ENCODE results near the gene C6orf136.
"Not testable (repeated sequence)": the region's sequence is repeated elsewhere in the genome, so short reads cannot be mapped to it uniquely, and the experiment has no call there.

The C6orf136 gene

GRCh38 chr6:30646450-30647241, at the start of gene C6orf136:
Gene C6orf136, plus strand, starts transcription at chr6:30647133. Its CDS starts 99 bp downstream, at chr6:30647232.
- peaks cover 12% of the 10 kb centered on the region for H3K4me1 ChIP-seq (ENCODE audit: control insufficient read depth, insufficient read depth, low read length)
- H3K4me3 ChIP-seq (ENCODE audit: low read depth, low read length) = peak within 1 kb of the TSS; percentile 99
- no peaks in the 10 kb centered on the region for H3K27me3 ChIP-seq (ENCODE audit: control insufficient read depth, insufficient read depth, low read length)
- peak within 1 kb of the TSS; percentile 95 for H3K27ac ChIP-seq (ENCODE audit: low read depth, low read length)
- peak within 1 kb of the TSS; percentile 96 for H3K9ac ChIP-seq (ENCODE audit: low read length)
- no peaks in the 10 kb centered on the region for H3K9me3 ChIP-seq (ENCODE audit: control insufficient read depth, insufficient read depth, low read depth, low read length)
- peaks cover 57% of the 10 kb centered on the region for H3K36me3 ChIP-seq (ENCODE audit: control insufficient read depth, insufficient read depth, low read length)

DNA sequence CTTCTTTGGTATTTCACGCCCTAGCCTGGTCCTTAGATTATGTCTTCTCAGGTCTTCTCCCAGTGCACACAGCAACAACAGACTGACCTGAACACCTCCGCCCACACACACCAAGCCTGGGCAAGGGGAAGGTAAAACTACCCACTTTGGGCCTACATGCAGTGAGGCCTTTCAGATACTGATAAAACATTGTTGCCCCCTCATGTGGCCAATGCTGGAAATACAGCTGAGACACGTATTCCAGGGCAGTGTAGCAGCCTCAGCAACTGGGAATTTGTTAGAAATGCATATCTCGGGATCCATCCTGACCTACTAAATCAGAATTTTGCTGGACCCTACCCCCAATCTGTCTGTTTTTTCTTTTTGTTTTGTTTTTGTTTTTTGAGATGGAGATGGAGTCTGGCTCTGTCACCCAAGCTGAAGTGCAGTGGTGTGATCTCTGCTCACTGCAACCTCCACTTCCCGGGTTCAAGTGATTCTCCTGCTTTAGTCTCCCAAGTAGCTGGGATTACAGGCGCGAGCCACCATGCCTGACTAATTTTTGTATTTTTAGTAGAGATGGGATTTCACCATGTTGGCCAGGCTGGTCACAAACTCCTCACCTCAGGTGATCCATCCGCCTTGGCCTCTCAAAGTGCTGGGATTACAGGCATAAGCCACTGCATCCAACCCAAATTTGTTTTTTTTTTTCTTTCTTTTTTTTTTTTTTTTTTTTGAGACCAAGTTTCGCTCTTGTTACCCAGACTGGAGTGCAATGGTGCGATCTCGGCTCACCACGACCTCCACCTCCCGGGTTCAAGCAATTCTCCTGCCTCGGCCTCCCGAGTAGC, 49.4 kb upstream of the C6orf136 start:
- H3K9me3 ChIP-seq (ENCODE audit: control insufficient read depth, insufficient read depth, low read depth, low read length); H3K27me3 ChIP-seq (ENCODE audit: control insufficient read depth, insufficient read depth, low read length); H3K4me1 ChIP-seq (ENCODE audit: control insufficient read depth, insufficient read depth, low read length); H3K4me3 ChIP-seq (ENCODE audit: low read depth, low read length); H3K9ac ChIP-seq (ENCODE audit: low read length); H3K27ac ChIP-seq (ENCODE audit: low read depth, low read length): not testable (repeated sequence)
- H3K36me3 ChIP-seq (ENCODE audit: control insufficient read depth, insufficient read depth, low read length) = peaks cover 54% of the 10 kb centered on the region

GRCh38 chr6:30598912-30599624, 47.9 kb upstream of the C6orf136 start:
- no peak overlapping the region for H3K4me3 ChIP-seq (ENCODE audit: low read depth, low read length)
- H3K27ac ChIP-seq (ENCODE audit: low read depth, low read length) = no peak overlapping the region
- H3K36me3 ChIP-seq (ENCODE audit: control insufficient read depth, insufficient read depth, low read length) = peaks cover 56% of the 10 kb centered on the region
- H3K9me3 ChIP-seq (ENCODE audit: control insufficient read depth, insufficient read depth, low read depth, low read length) = no peaks in the 10 kb centered on the region
- H3K9ac ChIP-seq (ENCODE audit: low read length) = no peak overlapping the region
- no peaks in the 10 kb centered on the region for H3K27me3 ChIP-seq (ENCODE audit: control insufficient read depth, insufficient read depth, low read length)
- no peaks in the 10 kb centered on the region for H3K4me1 ChIP-seq (ENCODE audit: control insufficient read depth, insufficient read depth, low read length)

- no peaks in the 10 kb centered on the region for H3K9me3 ChIP-seq (ENCODE audit: control insufficient read depth, insufficient read depth, low read depth, low read length)
- peaks cover 56% of the 10 kb centered on the region for H3K36me3 ChIP-seq (ENCODE audit: control insufficient read depth, insufficient read depth, low read length)
- H3K9ac ChIP-seq (ENCODE audit: low read length) = no peak overlapping the region
- no peak overlapping the region for H3K27ac ChIP-seq (ENCODE audit: low read depth, low read length)
- no peak overlapping the region for H3K4me3 ChIP-seq (ENCODE audit: low read depth, low read length)
- no peaks in the 10 kb centered on the region for H3K4me1 ChIP-seq (ENCODE audit: control insufficient read depth, insufficient read depth, low read length)
- no peaks in the 10 kb centered on the region for H3K27me3 ChIP-seq (ENCODE audit: control insufficient read depth, insufficient read depth, low read length)
Observed at GRCh38 chr6:30599625-30600324, 47.2 kb upstream of the C6orf136 start.

- no peak overlapping the region for H3K27ac ChIP-seq (ENCODE audit: low read depth, low read length)
- no peaks in the 10 kb centered on the region for H3K9me3 ChIP-seq (ENCODE audit: control insufficient read depth, insufficient read depth, low read depth, low read length)
- H3K27me3 ChIP-seq (ENCODE audit: control insufficient read depth, insufficient read depth, low read length) = no peaks in the 10 kb centered on the region
- no peak overlapping the region for H3K4me3 ChIP-seq (ENCODE audit: low read depth, low read length)
- H3K4me1 ChIP-seq (ENCODE audit: control insufficient read depth, insufficient read depth, low read length) = no peaks in the 10 kb centered on the region
- H3K36me3 ChIP-seq (ENCODE audit: control insufficient read depth, insufficient read depth, low read length) = peaks cover 61% of the 10 kb centered on the region
- no peak overlapping the region for H3K9ac ChIP-seq (ENCODE audit: low read length)
Observed at GRCh38 chr6:30600451-30600961, 46.4 kb upstream of the C6orf136 start.

DNA sequence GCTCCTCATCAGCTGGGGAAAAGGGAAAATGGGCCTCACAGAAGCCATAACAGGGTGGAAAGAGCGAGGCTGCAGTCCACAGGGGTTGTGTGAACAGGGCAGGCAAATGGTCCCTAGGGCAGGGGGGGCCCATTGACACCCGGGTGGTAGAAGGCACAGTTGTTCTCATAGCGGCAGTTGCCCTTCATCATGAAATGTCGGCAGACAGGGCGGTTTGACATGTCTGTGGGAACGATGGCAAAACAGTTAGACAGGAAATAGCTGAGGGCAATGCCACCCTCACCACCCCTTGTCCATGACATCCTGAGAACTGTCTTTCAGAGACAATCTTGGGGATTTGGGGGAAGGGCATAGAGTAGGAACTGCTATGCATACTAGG, 45.5 kb upstream of the C6orf136 start:
- Histone ChIP-seq H3K27ac (ENCODE audit: low read depth, low read length) (no peak overlapping the region), H3K27me3 (ENCODE audit: control insufficient read depth, insufficient read depth, low read length) (no peaks in the 10 kb centered on the region), H3K4me1 (ENCODE audit: control insufficient read depth, insufficient read depth, low read length) (no peaks in the 10 kb centered on the region), H3K9ac (ENCODE audit: low read length) (no peak overlapping the region), H3K36me3 (ENCODE audit: control insufficient read depth, insufficient read depth, low read length) (peaks cover 69% of the 10 kb centered on the region), H3K9me3 (ENCODE audit: control insufficient read depth, insufficient read depth, low read depth, low read length) (no peaks in the 10 kb centered on the region), H3K4me3 (ENCODE audit: low read depth, low read length) (no peak overlapping the region)

DNA sequence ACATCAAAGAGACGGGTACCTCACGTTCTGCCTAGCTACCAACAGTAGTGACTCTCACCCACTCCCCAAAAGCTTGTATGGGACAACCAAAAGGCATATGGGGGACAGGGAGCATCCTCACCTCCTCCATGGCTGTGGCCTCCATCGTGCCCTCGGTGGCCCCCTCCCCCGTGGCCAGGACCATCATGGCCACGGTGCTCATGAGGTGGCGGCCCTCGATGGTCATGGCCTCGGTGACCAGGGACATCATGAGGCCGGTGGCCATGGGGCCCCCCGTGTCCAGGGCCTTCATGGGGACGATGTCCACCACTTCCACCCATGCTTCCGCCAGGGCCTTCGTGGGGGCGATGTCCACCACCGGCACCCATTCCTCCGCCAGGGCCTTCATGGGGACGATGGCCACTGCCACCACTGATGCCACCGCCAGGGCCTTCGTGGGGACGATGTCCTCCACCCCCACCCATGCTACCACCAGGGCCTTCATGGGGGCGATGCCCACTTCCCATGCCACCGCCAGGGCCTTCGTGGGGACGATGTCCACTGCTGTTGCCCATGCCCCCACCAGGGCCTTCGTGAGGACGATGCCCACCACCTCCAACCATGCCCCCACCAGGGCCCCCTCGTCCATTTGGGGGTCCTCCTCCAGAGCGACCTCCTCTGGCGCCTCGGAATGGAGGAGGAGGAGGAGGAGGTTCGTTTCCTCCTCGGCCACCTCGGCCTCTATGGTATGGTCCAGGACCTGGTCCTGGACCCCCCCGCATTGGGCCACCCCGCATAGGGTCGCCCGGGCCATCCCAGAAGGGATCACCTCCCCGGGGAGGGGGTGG, 44.9 kb upstream of the C6orf136 start:
- no peak overlapping the region for H3K27ac ChIP-seq (ENCODE audit: low read depth, low read length)
- H3K9me3 ChIP-seq (ENCODE audit: control insufficient read depth, insufficient read depth, low read depth, low read length) = no peaks in the 10 kb centered on the region
- H3K9ac ChIP-seq (ENCODE audit: low read length) = no peak overlapping the region
- no peak overlapping the region for H3K4me3 ChIP-seq (ENCODE audit: low read depth, low read length)
- H3K27me3 ChIP-seq (ENCODE audit: control insufficient read depth, insufficient read depth, low read length) = no peaks in the 10 kb centered on the region
- peaks cover 75% of the 10 kb centered on the region for H3K36me3 ChIP-seq (ENCODE audit: control insufficient read depth, insufficient read depth, low read length)
- no peaks in the 10 kb centered on the region for H3K4me1 ChIP-seq (ENCODE audit: control insufficient read depth, insufficient read depth, low read length)

GRCh38 chr6:30603961-30604360, 43.0 kb upstream of the C6orf136 start:
- Histone ChIP-seq H3K9ac (ENCODE audit: low read length) (no peak overlapping the region), H3K4me1 (ENCODE audit: control insufficient read depth, insufficient read depth, low read length) (no peaks in the 10 kb centered on the region), H3K4me3 (ENCODE audit: low read depth, low read length) (no peak overlapping the region), H3K9me3 (ENCODE audit: control insufficient read depth, insufficient read depth, low read depth, low read length) (no peaks in the 10 kb centered on the region), H3K36me3 (ENCODE audit: control insufficient read depth, insufficient read depth, low read length) (peaks cover 94% of the 10 kb centered on the region), H3K27me3 (ENCODE audit: control insufficient read depth, insufficient read depth, low read length) (no peaks in the 10 kb centered on the region), H3K27ac (ENCODE audit: low read depth, low read length) (no peak overlapping the region)

- peaks cover 19% of the 10 kb centered on the region for H3K4me1 ChIP-seq (ENCODE audit: control insufficient read depth, insufficient read depth, low read length)
- no peak overlapping the region for H3K27ac ChIP-seq (ENCODE audit: low read depth, low read length)
- no peak overlapping the region for H3K4me3 ChIP-seq (ENCODE audit: low read depth, low read length)
- no peak overlapping the region for H3K9ac ChIP-seq (ENCODE audit: low read length)
- H3K27me3 ChIP-seq (ENCODE audit: control insufficient read depth, insufficient read depth, low read length) = no peaks in the 10 kb centered on the region
- H3K9me3 ChIP-seq (ENCODE audit: control insufficient read depth, insufficient read depth, low read depth, low read length) = no peaks in the 10 kb centered on the region
- peaks cover 79% of the 10 kb centered on the region for H3K36me3 ChIP-seq (ENCODE audit: control insufficient read depth, insufficient read depth, low read length)
Observed at GRCh38 chr6:30610065-30610464, 36.9 kb upstream of the C6orf136 start.
